ENCODE results near the gene CRACDL. TPM values are rescaled to one million over a fixed set of nuclear protein-coding genes. Genes with fewer than 3 reads are reported as not detected.

Gene CRACDL
- total RNA-seq, 4 donors from 2014 or later = 5.7 to 11.8 (median 9.5) TPM

GRCh38 chr2:98854682-98855081 is 81.3 kb downstream of the CRACDL start:
- TF ChIP-seq, protein P1, sequence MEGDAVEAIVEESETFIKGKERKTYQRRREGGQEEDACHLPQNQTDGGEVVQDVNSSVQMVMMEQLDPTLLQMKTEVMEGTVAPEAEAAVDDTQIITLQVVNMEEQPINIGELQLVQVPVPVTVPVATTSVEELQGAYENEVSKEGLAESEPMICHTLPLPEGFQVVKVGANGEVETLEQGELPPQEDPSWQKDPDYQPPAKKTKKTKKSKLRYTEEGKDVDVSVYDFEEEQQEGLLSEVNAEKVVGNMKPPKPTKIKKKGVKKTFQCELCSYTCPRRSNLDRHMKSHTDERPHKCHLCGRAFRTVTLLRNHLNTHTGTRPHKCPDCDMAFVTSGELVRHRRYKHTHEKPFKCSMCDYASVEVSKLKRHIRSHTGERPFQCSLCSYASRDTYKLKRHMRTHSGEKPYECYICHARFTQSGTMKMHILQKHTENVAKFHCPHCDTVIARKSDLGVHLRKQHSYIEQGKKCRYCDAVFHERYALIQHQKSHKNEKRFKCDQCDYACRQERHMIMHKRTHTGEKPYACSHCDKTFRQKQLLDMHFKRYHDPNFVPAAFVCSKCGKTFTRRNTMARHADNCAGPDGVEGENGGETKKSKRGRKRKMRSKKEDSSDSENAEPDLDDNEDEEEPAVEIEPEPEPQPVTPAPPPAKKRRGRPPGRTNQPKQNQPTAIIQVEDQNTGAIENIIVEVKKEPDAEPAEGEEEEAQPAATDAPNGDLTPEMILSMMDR (IDR thresholded peaks at IDR 0.05) = no peak
- ATAC-seq (ENCODE audit: low FRiP score) (no peak), DNase-seq (ENCODE audit: low spot score) (no peak)

- ATAC-seq (ENCODE audit: low FRiP score) (no peak), DNase-seq (ENCODE audit: low spot score) (no peak)
- TF ChIP-seq, protein P1 (IDR thresholded peaks at IDR 0.05) = no peak
Measured at GRCh38 chr2:98852932-98853331, 83.1 kb downstream of the CRACDL start.

DNA sequence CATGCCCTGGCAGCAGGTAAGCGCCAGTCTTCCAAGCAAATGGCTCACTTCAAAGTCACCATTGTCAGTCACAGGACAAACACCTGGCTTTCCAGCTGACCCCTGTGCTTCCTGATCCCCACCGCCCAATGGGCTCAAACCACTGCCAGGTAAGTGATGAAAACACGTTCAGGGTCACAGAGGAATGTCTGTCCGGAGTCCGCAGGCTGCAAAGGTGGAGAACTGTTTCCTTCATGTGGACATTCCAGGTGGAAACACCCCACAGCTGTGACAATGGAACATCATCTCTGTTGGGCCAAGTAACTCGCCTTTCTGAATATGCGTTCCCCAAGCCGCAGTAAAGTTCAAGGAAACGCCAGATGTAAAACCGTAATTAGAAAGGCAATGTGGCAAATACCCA is 86.0 kb downstream of the CRACDL start:
- TF ChIP-seq, protein P1 (IDR thresholded peaks at IDR 0.05) = no peak
- DNase-seq (ENCODE audit: low spot score) = no peak
- no peak for ATAC-seq (ENCODE audit: low FRiP score)

DNA sequence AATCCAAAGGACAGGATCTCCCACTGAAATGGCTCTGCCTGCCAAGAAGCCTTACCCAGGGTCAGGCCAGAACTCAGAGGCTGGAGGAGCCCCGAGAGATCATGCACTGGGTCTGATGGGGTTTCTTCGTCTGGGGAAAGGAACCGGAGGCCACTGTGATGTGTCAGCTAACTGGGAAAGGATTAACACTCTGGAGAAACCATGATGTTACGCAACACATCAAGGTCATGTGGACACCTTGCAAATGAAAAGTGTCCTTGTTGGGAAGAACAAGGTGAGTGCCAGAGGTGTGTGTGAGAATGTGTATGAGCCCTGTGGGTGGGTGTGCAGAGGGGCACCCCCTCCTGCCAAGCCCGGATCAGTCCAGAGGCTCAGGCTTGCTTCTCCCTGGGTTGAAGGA is 86.9 kb downstream of the CRACDL start:
- no peak for DNase-seq (ENCODE audit: low spot score)
- ATAC-seq (ENCODE audit: low FRiP score) = no peak
- TF ChIP-seq, protein P1 (IDR thresholded peaks at IDR 0.05) = no peak

- TF ChIP-seq, protein P1 (IDR thresholded peaks at IDR 0.05) = no peak
- DNase-seq (ENCODE audit: low spot score) = no peak
- ATAC-seq (ENCODE audit: low FRiP score) = no peak
Measured at GRCh38 chr2:98847853-98848252, 88.2 kb downstream of the CRACDL start.

- no peak for ATAC-seq (ENCODE audit: low FRiP score)
- TF ChIP-seq, protein P1 (IDR thresholded peaks at IDR 0.05) = no peak
- no peak for DNase-seq (ENCODE audit: low spot score)
Measured at GRCh38 chr2:98846041-98846440, 90.0 kb downstream of the CRACDL start.

DNA sequence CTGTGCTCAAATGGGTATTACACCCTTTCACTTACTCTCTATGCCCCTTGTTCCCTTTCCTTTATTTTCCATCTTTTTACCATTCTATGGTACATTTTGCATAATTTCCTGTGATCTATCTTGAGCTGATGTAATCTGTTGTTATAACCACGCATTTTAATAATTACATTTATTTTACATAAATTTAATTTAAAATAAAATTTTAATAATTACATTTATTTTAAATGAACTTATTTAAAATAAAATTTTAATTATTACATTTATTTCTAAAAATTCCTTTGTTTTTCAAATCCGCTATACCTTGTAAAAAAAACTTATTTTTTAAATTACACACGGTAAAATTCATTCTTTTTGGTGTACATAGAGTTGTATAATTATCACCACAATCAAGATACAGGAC is 93.9 kb downstream of the CRACDL start:
- no peak for ATAC-seq (ENCODE audit: low FRiP score)
- TF ChIP-seq, protein P1 (IDR thresholded peaks at IDR 0.05) = no peak
- no peak for DNase-seq (ENCODE audit: low spot score)
